ENCODE measurements around the gene MT1B. TPM values are rescaled to one million over a fixed set of nuclear protein-coding genes. Genes with fewer than 3 reads are reported as not detected.
"Not testable (repeated sequence)": the region's sequence is repeated elsewhere in the genome, so short reads cannot be mapped to it uniquely, and the experiment has no call there.

Gene MT1B
- total RNA-seq, 1 experiment from 2014 or later = not detected

DNA sequence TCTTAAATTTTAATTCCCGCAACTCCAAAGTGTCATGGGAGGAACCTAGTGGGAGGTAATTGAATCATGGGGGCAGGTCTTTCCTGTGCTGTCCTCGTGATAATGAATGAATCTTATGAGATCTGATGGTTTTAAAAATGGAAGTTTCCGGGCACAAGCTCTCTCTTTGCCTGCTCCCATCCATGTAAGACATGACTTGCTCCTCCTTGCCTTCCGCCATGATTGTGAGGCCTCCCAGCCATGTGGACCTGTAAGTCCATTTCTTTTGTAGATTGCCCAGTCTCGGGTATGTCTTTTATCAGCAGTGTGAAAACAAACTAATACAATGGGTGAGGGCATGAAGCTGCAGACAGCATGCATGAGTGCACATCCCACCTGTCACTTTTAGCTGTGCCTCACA lies 28.5 kb upstream of the MT1B start:
- H3K14ac ChIP-seq (ENCODE audit: insufficient read depth, low read length); H4K5ac ChIP-seq (ENCODE audit: insufficient read length, low read depth, low read length); H3K4ac ChIP-seq (ENCODE audit: low read depth, low read length); H3K9me3 ChIP-seq (ENCODE audit: control insufficient read depth, low read depth, low read length); H2BK12ac ChIP-seq (ENCODE audit: insufficient read length, low read depth, low read length); H4K91ac ChIP-seq (ENCODE audit: insufficient read length, low read depth, low read length); H3K4me2 ChIP-seq (ENCODE audit: insufficient read depth, insufficient read length, low read length); H2AK5ac ChIP-seq (ENCODE audit: insufficient read length, low read length); H3K18ac ChIP-seq (ENCODE audit: insufficient read length, low read depth, low read length); H3K27ac Mint-ChIP-seq; H2AFZ ChIP-seq (ENCODE audit: low read length); H3K4me3 Mint-ChIP-seq; H3K36me3 Mint-ChIP-seq (ENCODE audit: insufficient read depth in 1 of 3, low read depth in 3 of 3); H4K8ac ChIP-seq (replicated peaks; ENCODE audit: insufficient read length, low read depth, low read length); H2BK15ac ChIP-seq (ENCODE audit: low read depth, low read length); H3K4me1 ChIP-seq (ENCODE audit: insufficient read depth, low read length); H2BK20ac ChIP-seq (ENCODE audit: low read depth, low read length, poor library complexity, severe bottlenecking); H3K27ac ChIP-seq (ENCODE audit: insufficient read length, low read depth, low read length); H2BK5ac ChIP-seq (ENCODE audit: insufficient read length, low read length); H3K23me2 ChIP-seq (ENCODE audit: insufficient read length, low read depth, low read length, poor library complexity, severe bottlenecking); DNase-seq; H3K56ac ChIP-seq (ENCODE audit: insufficient read length, low read depth, low read length); H4K20me1 ChIP-seq (ENCODE audit: control insufficient read depth, insufficient read depth, insufficient read length); H2BK120ac ChIP-seq (ENCODE audit: low read depth, low read length, poor library complexity, severe bottlenecking); H3K23ac ChIP-seq (ENCODE audit: insufficient read length, low read depth, low read length); H3T11ph ChIP-seq (ENCODE audit: low read length); H3K79me1 ChIP-seq (ENCODE audit: insufficient read depth, low read depth, low read length, poor library complexity, severe bottlenecking); H3K9ac ChIP-seq (ENCODE audit: extremely low read depth, insufficient read length, low read length); H3K79me2 ChIP-seq (ENCODE audit: insufficient read depth, low read length): not testable (repeated sequence)
- WGBS (ENCODE audit: extremely low coverage, insufficient read length, low lambda C conversion rate) = no CpG with 5 or more reads among the region's 5 CpGs
- peaks cover 56% of the 10 kb centered on the region for H3K27me3 ChIP-seq (ENCODE audit: insufficient read depth, low read length)
- peaks cover 3 to 19% of the 10 kb centered on the region in 2 experiments; a peak in 3 of 5 replicates for H3K9me3 Mint-ChIP-seq
- peaks cover 54 to 67% of the 10 kb centered on the region in 2 experiments for H3K4me1 Mint-ChIP-seq
- H3K27me3 Mint-ChIP-seq (ENCODE audit: low read depth) = peaks cover 92% of the 10 kb centered on the region

Data from H9 (cell line).